Panc1 (cell line): ENCODE data around the gene INHA.

Source experiments
- CTCF ChIP-seq: fragments of 450-650 bp; IDR thresholded peaks from 2 replicates; pipeline ENCODE4 v1.5.1; 2017; ENCODE audit warnings: mild to moderate bottlenecking
- POLR2AphosphoS5 ChIP-seq: IDR thresholded peaks from 2 replicates; pipeline ENCODE4 v1.6.1; 2012; ENCODE audit warnings: mild to moderate bottlenecking, low read depth, low read length, moderate library complexity
- REST ChIP-seq, 2 experiments: IDR thresholded peaks; 2 replicates each; pipeline ENCODE4 v1.6.1; 2011 to 2012; ENCODE audit warnings: low read depth in 2 of 2, control low read depth in 1 of 2, low read length in 1 of 2, mild to moderate bottlenecking in 1 of 2, moderate library complexity in 1 of 2; ENCODE audit not compliant: insufficient read depth in 1 of 2

GRCh38 chr2:219603771-219604170 is 31.7 kb downstream of the INHA start:
- TF ChIP-seq CTCF (no peak), REST (IDR thresholded peaks at IDR 0.05; ENCODE audit: insufficient read depth in 1 of 2, low read depth in 2 of 2, low read length in 1 of 2) (no peak), POLR2AphosphoS5 (no peak)
